HG02973 (cell line): ENCODE measurements around the gene ARHGAP20.
"Not testable (repeated sequence)": the region's sequence is repeated elsewhere in the genome, so short reads cannot be mapped to it uniquely, and the experiment has no call there.

ENCODE experiments used
- ATAC-seq: cut with Tn5 transposase; IDR thresholded peaks from one replicate; pipeline ENCODE4 v1.9.1; 2021; ENCODE audit warnings: moderate library complexity; ENCODE audit not compliant: unreplicated experiment

ARHGAP20 gene

GRCh38 chr11:110619366-110619765 is 92.9 kb downstream of the ARHGAP20 start:
- ATAC-seq: not testable (repeated sequence)

DNA sequence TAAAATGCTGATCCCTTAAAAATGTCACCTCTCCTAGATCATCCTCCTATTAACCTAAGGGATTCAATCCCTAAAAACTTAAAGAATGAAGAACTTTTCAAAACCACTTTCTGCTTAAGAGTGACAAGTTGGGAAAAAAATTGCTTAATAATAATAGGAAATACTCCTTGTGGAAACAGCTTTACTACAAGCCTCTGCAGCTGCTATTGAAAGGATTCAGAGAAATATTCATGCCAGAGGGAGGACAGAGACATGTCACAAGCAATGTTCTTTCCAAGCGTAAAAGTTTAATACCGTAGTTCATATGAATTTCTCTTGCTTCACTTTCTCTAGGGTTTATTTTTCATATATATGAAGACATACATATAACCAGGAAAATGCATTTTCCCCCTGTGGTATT is 98.2 kb downstream of the ARHGAP20 start:
- no peak for ATAC-seq

DNA sequence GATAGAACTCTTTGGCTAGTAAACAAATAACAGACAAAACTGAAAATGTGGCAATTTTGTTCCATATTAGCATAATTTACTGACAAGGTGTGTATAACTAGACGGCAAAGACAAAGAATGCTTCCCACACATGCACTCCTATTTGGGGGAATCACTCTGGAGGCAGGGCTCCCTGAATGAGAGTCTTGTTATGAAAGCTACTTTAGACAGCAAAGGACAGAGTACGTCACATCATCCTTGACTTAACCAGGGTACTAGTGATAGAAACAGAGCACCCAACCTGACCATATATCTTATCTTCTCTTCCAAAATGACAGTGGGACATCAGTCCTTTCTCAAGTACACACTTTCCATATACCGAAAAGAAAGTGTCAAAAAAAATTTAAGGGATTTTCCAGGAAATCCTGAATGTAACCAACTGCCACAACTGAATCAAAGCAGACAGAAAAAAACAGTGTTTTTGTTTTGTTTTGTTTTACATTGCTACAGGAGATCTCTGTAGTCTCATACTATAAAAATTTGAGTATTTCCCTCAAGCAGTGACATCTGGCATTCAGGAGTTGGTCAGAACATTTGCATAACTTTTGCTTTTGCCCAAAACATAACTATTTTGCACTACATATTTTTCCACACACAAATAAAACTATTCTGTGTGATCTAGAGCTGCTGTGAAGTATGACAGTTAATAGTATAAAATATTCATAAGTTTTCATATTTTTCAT is 98.9 kb downstream of the ARHGAP20 start:
- no peak for ATAC-seq

DNA sequence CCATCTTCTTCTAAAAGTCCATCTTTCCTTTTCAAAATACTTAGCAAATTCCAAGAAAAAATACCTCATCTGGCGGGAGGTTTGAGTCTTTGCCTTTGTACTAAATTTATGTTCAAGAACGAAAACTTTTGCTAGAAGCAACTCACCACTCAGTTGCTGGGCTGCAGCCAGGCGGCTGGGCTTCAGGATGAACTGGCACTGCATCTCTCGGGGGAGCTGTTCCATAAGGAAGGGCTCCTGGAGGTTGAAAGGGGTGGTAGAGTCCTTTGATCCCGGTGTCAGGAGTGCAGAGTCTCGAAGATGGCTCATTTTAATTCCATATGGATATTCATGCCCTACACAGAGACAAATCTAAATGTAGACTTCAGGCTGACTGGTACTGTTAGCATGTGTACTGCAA is 105.8 kb downstream of the ARHGAP20 start:
- no peak for ATAC-seq

- no peak for ATAC-seq
These were observed 110.3 kb downstream of the ARHGAP20 start for GRCh38 chr11:110601936-110602335.

GRCh38 chr11:110600322-110600721 is 111.9 kb downstream of the ARHGAP20 start:
- ATAC-seq: no peak

- no peak for ATAC-seq
These were observed 113.0 kb downstream of the ARHGAP20 start for GRCh38 chr11:110599207-110599606.

DNA sequence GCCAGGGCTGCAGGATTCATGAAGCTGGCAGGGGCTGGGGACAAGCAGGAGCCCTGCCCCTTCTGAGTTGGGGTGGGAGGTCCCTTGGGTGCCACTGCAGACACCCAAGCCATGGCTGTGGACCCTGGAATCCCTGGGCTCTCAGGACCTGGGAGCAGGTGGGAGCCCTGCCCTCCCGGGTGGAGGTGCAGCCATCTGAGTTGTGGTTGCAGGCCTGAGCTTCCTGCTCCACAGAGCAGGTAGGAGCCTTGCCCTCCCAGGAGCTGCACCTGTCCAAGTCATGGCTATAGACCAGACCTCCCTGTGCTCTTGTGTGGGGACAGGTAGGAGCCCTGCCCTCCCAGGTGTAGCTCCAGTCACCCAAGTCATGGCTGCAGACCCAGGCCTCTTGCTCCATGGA is 113.5 kb downstream of the ARHGAP20 start:
- ATAC-seq: no peak

- no peak for ATAC-seq
These were observed 124.3 kb downstream of the ARHGAP20 start for GRCh38 chr11:110587972-110588371.

DNA sequence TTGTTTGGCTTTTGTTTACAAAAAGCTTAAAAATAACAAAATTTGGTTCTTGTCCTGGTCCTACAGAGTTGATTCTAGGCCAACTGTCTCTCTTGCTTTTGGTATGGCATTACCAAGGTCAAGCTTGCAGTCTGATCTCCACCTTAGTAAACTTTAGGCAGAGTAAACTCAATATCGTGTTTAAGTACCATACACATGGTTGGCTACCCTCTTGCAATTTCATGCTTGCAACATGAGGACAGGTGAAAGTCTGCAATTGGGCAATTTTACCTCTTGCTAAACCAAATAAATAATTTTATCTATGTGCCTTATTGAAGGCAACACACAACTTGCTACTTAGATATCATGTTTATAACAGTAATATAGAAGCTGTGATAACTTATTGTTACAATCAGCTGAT is 125.1 kb downstream of the ARHGAP20 start:
- no peak for ATAC-seq

- ATAC-seq: no peak
These were observed 128.1 kb downstream of the ARHGAP20 start for GRCh38 chr11:110584150-110584549.

DNA sequence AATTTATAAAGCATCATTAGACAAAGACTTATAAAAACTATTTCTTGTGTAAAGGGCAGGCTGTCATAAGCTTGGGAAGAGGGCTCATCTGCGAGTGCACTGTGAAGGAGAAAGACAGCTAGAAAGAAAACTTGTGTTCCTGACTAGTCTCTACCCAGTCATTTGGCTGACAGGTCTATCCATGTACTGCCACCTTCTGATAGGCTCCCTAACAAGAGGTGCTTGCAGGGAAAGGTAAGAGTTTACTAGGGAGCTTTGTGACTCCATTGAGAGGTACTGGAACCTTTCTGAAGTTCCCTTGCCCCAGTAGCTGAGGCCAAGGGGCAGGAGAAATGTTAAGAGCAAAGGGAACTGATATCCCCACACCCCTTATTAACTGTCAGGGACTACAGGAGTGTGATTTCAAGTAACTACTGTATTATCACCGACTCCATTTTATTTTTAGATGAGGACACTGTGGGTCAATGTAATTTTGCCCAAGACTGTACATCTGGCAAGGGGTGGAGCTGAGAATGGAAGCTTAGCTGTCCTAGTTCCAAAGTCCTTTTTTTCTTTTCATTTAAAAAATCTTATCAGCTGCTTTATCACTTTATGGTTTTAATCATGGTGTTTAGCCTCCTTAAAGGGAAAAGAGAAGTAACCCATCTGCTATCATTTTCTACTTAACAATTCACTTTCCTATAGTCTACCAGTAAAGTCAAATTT is 129.4 kb downstream of the ARHGAP20 start:
- no peak for ATAC-seq

- no peak for ATAC-seq
These were observed 131.7 kb downstream of the ARHGAP20 start for GRCh38 chr11:110580571-110580970.

DNA sequence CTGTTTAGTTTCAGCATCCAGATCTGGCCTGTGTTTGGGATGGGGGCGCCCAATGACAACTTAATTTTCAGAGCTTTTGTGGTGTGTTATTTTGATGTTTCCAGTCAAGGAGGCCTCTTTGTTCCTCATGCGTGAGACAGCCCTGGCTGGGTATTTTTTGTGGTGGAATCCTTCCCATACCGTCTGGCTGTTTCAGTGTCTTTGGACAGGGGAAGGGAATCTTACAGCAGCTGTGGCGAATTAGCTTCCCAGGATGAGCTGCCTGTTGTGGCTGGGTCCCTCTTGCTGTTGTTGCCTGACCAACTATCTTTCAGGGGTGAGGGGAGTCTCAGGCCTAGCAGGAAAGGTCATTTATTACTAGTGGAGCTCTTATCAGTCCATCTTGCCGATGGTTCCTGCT is 138.8 kb downstream of the ARHGAP20 start:
- no peak for ATAC-seq

- ATAC-seq: no peak
These were observed 141.0 kb downstream of the ARHGAP20 start for GRCh38 chr11:110571081-110571720.

DNA sequence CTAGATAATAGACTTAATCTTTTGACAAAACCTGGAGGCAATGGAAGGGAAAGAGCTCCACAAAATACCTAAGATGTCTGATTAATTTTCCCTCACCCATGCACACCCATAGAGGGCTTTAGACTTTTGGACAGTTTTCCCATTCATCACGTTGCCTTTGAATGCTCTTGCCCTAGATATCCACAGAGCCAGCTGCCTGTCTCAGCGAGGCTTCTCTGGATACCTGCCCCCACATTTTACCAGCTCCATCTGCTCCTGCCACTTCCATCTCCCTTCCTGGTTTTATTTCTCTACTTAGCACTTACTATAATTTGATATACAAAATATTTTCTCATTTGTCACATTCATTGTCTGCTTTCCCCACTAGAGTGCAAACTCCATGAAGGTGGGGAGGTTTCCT is 145.7 kb downstream of the ARHGAP20 start:
- ATAC-seq: no peak

DNA sequence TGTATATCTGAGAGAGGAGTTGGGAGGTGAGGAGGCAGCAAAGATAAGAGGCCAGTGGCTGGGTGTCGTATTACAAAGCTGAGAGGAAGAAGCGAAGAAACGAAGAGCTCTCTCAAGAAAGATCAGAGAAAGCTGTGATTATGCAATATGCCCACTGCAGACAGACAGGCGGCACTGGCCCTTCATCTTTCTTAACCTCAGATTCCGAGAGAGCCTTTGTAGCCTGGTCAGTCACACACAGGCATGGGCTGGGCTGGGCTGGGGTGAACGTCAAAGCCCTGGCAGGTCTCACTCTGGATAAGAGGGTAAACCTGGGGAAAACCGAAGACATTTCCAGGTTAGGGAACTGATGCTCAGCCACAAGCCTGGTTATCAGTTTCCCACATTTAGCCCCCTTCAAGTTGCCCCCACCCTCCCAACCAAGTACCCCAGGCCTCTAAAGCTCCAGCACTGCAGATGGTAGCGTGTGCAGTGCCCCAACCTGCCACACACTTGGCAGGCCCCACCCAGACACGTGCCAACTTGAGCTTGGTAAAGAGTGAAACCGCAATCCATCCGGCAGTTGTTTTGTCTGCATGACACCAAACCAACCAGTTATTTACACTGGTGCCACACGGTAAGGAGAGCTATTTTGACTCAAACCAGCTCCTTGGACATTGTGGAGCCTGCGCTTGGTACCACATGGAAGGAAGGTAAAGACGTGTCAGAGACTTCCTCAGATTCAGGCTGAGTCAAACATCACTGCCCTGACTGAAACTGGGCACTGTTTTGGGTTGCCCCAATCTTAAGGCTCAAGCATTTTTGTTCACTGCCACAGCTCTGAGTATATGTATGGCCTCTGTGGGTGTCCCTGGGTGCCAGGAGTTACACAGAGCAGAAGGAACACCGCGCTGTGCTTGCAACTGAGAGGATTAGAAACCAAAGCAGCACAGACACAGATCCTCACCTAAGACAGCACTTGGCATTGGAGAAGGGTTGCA is 146.6 kb downstream of the ARHGAP20 start:
- ATAC-seq: no peak

DNA sequence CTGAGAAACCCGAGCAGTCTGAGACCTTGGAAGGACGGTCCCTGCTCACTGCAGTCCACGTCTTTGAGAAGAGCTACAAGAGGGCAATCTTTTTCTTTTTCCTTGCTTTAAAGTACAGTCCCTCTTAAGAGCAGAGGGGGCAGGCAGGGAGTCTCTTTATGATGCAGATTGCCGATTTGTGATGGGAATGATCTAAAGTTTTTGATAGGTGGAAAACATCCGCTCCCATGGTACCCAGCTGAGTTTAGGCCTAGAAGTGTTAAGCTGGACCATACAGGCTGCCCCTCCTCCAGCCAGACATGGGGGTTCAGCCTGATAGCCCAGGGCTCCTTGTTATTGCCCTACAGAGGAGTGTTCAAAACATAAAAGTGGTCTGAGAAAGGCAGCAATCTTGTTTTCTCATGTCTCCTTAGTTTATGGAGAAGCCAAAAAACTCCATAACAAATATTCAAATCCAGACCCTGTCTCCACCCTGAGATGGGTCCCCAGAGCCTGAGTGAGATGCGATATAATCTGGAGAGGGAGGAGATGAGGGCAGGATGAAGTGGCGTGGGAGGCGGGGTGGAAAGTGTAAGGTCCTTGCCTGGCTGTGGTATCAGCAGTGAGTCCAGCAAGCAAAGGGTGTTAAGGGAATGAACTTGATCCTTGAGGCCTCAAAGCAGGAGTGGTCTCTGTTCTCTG is 147.4 kb downstream of the ARHGAP20 start:
- no peak for ATAC-seq

- ATAC-seq: no peak
These were observed 167.5 kb downstream of the ARHGAP20 start for GRCh38 chr11:110544779-110545178.

DNA sequence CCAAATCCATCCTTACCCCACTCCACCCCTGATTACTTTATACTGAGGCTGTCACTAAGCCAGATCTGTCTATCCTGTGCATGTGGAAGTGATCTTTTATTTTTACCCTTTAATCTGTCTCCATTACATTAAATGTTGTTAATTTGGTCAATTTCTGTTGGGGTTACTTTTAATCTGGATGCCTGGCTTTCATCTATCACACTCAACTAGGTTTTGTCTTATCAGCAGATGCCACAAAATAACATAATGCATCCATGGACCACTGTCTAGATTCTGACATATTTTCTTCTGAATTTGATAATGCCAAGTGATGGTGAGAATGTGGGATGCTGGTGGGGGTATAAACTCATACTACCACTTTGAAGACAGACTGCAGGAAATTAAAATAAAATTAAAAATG is 174.1 kb downstream of the ARHGAP20 start:
- ATAC-seq: no peak
